Spinal cord (tissue), 10 donors: ENCODE results near the gene THRAP3. TPM values are rescaled to one million over a fixed set of nuclear protein-coding genes. Genes with fewer than 3 reads are reported as not detected.

Experiments used
- DNase-seq, 6 donors: peaks; one replicate each; pipeline versions ENCODE4 v3.0.0 to v3.0.0-alpha.2; 2013 to 2015; ENCODE audit warnings: low spot score in 6 of 6, low read depth in 4 of 6
- H3K27ac ChIP-seq: one replicate; pipeline ENCODE4 v1.5.1; 2013; ENCODE audit warnings: low read depth, low read length, control low read depth
- H3K27me3 ChIP-seq: one replicate; pipeline ENCODE4 v1.6.1; 2013; ENCODE audit warnings: low read length; ENCODE audit not compliant: control insufficient read depth, insufficient read depth
- H3K36me3 ChIP-seq: one replicate; pipeline ENCODE4 v1.6.1; 2013; ENCODE audit warnings: low read length; ENCODE audit not compliant: control insufficient read depth, insufficient read depth
- H3K4me1 ChIP-seq: one replicate; pipeline ENCODE4 v1.6.1; 2013; ENCODE audit warnings: low read length; ENCODE audit not compliant: control insufficient read depth, insufficient read depth
- H3K4me3 ChIP-seq: one replicate; pipeline ENCODE4 v1.5.1; 2013; ENCODE audit warnings: low read depth, low read length, control low read depth
- H3K9me3 ChIP-seq: one replicate; pipeline ENCODE4 v1.6.1; 2013; ENCODE audit warnings: low read length; ENCODE audit not compliant: control insufficient read depth, insufficient read depth
- WGBS: methylation state at CpG from one replicate; pipeline ENCODE4 v1.1.5; 2013; ENCODE audit warnings: missing lambda C conversion rate; ENCODE audit not compliant: insufficient coverage; 5-methylcytosine and 5-hydroxymethylcytosine counted together
- polyA plus RNA-seq, 2 donors: library from polyadenylated mRNA; unstranded; fragments of 120-200 nt; gene quantifications; one replicate each; pipeline ENCODE4 v1.2.1, GENCODE V29; 2013; ENCODE audit not compliant: insufficient read length in 2 of 2
- total RNA-seq, 2 donors: library from RNA; depleted of rRNA in 1 of 2; stranded (reverse); fragments of 120-200 nt in 1 of 2; fragments of >200 nt in 1 of 2; gene quantifications; one replicate each; pipeline versions ENCODE4 v1.2.3 to v1.2.4, GENCODE V29; 2013 to 2014
- donor health status: healthy.

Gene THRAP3
- total and polyA plus RNA-seq, 4 donors = 69.1 to 88.5 (median 77.9) TPM

DNA sequence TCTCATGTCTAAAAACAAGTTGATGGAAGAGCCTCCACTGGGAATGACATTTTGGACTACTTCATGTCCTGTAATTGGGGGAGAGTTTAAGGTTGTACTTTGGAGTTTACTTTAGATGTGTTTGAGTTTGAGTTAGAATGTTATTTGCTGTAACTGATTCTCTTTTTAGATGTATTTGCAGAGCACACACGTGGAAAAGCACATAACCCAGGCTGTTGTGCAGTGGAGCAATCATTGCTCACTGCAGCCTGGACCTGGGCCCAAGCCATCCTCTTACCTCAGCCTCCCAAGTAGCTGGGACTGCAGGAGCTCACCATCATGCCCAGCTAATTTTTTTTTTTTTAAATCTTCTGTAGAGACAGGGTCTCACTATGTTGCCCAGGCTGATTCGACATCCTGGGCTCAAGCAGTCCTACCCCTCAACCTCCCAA is 45.2 kb downstream of the THRAP3 start:
- H3K27me3 ChIP-seq = no peaks in the 10 kb centered on the region

DNA sequence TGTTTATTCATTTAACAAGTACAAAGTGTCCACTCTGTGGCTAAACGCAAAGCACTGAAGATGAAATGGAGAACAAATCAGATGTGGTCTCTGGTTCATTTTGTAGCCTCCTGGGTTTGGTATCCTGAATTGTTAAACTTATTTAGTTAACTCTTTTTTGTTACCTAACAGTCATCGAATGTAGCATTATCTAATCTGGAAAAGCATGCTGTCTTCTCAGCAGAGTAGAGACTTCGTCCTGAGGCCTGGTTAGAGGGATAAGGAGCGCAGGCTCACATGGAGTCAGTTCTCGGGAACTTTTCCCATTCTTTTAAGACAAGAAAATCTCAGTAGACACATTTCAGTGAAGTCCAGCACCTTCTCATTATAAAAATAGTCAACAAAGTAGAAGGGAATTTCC is 48.8 kb downstream of the THRAP3 start:
- Histone ChIP-seq H3K4me3 (no peak overlapping the region), H3K4me1 (no peaks in the 10 kb centered on the region), H3K36me3 (peaks cover 10% of the 10 kb centered on the region), H3K27me3 (no peaks in the 10 kb centered on the region), H3K27ac (no peak overlapping the region), H3K9me3 (no peaks in the 10 kb centered on the region)
- 100% methylated on average over 1 of the region's 5 CpGs for WGBS
- no peak for DNase-seq

More for the DNA sequence above, 45.2 kb downstream of the THRAP3 start:
- peaks cover 6% of the 10 kb centered on the region for H3K36me3 ChIP-seq
- no peaks in the 10 kb centered on the region for H3K9me3 ChIP-seq
- H3K27ac ChIP-seq = no peak overlapping the region
- 60% methylated on average over 1 of the region's 2 CpGs for WGBS
- no peak for DNase-seq
- H3K4me1 ChIP-seq = no peaks in the 10 kb centered on the region
- no peak overlapping the region for H3K4me3 ChIP-seq

DNA sequence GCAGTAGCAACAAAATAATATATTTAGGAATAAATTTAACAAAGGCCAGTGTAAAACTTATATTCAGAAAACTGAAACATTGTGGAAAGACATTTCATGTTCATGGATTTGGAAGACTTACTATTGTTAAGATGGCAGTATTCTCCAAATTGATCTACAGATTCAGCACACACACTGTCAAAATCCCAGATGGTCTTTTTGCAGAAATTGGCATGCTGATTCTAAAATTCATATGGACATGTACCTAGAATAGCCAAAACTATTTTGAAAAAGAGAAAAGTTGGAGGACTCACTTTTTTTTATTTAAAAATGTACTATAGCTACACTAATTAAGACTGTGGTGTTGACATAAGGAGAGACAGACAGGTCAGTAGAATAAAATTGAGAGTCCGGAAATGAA is 50.0 kb downstream of the THRAP3 start:
- peaks cover 10% of the 10 kb centered on the region for H3K36me3 ChIP-seq
- H3K4me1 ChIP-seq = no peaks in the 10 kb centered on the region
- no CpG with 5 or more reads among the region's 1 CpG for WGBS
- H3K27ac ChIP-seq = no peak overlapping the region
- no peaks in the 10 kb centered on the region for H3K9me3 ChIP-seq
- no peaks in the 10 kb centered on the region for H3K27me3 ChIP-seq
- peak in 1 of 6 donors; percentile 70 for DNase-seq
- H3K4me3 ChIP-seq = no peak overlapping the region

DNA sequence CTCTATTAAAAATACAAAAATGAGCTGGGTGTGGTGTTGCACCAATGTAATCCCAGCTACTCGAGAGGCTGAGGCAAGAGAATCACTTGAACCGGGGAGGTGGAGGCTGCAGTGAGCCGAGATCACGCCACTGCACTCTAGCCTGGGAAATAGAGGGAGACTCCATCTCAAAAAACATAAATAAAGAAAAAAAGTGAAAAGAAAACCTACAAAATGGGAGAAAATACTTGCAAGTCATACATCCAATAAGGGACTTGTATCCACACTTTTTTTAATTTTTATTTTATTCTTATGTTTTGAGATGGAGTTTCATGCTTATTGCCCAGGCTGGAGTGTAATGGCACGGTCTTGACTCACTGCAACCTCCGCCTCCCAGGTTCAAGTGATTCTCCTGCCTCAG is 52.4 kb downstream of the THRAP3 start:
- WGBS = no CpG with 5 or more reads among the region's 6 CpGs
- Histone ChIP-seq H3K27me3 (no peaks in the 10 kb centered on the region), H3K9me3 (no peaks in the 10 kb centered on the region), H3K4me1 (no peaks in the 10 kb centered on the region), H3K36me3 (peaks cover 5% of the 10 kb centered on the region), H3K27ac (no peak overlapping the region), H3K4me3 (no peak overlapping the region)
- no peak for DNase-seq

DNA sequence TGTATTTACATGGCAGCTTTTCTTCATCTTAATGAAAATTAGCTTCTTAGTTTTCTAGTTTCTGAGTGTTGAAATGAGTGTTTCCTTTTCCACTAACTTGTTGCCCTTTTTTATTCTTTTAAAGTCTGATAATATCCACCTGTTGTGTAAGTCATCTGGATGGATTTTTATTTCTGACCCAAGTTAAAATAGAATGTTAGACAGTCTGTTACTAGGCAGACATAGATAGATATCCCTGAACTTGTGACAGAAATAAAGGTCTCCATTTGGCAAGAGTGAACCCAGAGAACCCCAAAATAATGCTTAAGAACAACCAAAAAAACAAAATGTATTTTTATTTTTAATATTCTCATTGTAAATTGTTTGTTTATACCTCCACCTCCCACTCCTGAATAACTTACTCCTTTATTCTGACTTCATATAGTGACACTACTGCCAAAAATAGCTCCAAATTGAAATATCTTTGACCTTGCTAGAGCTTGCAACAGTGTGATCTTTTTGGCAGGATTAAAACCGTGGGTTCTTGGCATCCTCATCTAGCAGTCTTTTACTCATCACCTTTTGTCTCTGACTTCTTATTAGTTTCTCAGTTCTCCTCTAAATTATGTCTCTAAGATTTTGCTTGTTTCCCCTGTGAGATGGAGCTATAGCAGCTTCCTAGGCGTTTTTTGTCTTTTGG is 55.0 kb downstream of the THRAP3 start:
- Histone ChIP-seq H3K4me1 (no peaks in the 10 kb centered on the region), H3K9me3 (no peaks in the 10 kb centered on the region), H3K27me3 (no peaks in the 10 kb centered on the region), H3K36me3 (peaks cover 4% of the 10 kb centered on the region), H3K27ac (no peak overlapping the region), H3K4me3 (no peak overlapping the region)
- WGBS = 33% methylated on average over 1 of the region's 2 CpGs
- DNase-seq = no peak

DNA sequence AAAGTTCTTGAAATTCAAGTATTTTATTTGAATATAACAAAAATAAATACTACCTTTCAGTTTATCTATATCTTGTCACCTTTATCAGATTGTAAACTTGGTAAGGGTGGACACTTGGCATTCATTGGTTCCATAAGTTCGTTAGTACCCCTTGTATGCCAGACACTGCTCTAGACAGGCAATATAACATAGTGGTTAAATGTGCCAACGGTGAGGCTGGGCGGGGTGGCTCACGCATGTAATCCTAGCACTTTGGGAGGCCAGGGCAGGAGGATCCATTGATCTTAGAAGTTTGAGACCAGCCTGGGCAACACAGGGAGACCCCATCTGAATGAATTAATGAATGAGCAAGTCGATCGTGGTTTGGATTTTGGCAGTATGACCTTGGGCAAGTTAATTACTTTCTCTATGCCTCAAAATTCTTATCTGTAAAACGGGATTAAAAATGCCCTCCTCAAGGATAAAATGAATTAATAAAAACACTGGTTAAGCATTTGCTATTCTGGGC is 55.6 kb downstream of the THRAP3 start:
- H3K4me3 ChIP-seq = no peak overlapping the region
- no peaks in the 10 kb centered on the region for H3K9me3 ChIP-seq
- no peaks in the 10 kb centered on the region for H3K27me3 ChIP-seq
- no peak for DNase-seq
- peaks cover 1% of the 10 kb centered on the region for H3K36me3 ChIP-seq
- H3K27ac ChIP-seq = no peak overlapping the region
- WGBS = 84% methylated on average over 3 of the region's 7 CpGs
- H3K4me1 ChIP-seq = no peaks in the 10 kb centered on the region

DNA sequence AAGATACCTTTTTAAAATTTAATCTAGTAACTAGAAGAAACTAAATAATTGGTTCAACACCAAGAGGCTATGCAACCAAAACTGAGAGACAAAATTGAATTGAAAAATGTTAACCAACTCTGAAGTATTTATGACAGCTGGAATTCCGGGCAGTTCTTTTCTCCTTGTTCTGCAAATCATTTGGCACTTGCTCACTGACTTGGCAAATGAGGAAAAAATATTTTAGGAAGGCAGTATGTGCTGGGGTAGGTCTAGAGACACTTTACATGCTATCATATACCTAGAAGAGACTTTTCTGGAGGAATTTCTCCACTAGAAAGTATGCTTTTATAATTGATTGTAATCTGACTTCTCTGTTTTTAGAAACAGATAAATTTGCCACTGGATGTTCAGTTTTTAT is 59.8 kb downstream of the THRAP3 start:
- Histone ChIP-seq H3K4me3 (no peak overlapping the region), H3K9me3 (no peaks in the 10 kb centered on the region), H3K36me3 (peaks cover 13% of the 10 kb centered on the region), H3K4me1 (no peaks in the 10 kb centered on the region), H3K27me3 (no peaks in the 10 kb centered on the region), H3K27ac (no peak overlapping the region)
- WGBS = no CpG with 5 or more reads among the region's 1 CpG
- DNase-seq = peak in 1 of 6 donors; percentile 46

DNA sequence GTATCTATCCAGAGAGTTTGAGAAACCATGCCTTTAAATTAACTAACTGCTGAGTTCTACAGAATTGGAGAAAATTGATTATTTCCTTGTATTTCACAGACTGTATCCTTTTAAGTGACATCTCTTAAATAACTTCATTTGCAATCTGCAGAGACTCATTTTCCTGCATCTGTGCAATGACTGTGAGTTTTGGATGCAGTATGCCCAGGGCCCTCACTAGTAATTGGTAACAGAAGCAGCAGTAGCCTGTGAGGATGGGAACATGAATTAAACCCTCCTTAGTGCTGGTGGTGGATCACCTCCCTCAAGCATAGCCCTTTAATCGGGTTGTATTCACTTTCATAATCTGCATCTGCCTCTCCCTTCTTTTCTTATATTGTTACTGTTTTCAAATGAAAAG is 60.3 kb downstream of the THRAP3 start:
- H3K27me3 ChIP-seq = no peaks in the 10 kb centered on the region
- no peaks in the 10 kb centered on the region for H3K4me1 ChIP-seq
- DNase-seq = no peak
- WGBS = no CpG with 5 or more reads among the region's 1 CpG
- no peak overlapping the region for H3K27ac ChIP-seq
- no peak overlapping the region for H3K4me3 ChIP-seq
- no peaks in the 10 kb centered on the region for H3K9me3 ChIP-seq
- H3K36me3 ChIP-seq = peaks cover 17% of the 10 kb centered on the region

DNA sequence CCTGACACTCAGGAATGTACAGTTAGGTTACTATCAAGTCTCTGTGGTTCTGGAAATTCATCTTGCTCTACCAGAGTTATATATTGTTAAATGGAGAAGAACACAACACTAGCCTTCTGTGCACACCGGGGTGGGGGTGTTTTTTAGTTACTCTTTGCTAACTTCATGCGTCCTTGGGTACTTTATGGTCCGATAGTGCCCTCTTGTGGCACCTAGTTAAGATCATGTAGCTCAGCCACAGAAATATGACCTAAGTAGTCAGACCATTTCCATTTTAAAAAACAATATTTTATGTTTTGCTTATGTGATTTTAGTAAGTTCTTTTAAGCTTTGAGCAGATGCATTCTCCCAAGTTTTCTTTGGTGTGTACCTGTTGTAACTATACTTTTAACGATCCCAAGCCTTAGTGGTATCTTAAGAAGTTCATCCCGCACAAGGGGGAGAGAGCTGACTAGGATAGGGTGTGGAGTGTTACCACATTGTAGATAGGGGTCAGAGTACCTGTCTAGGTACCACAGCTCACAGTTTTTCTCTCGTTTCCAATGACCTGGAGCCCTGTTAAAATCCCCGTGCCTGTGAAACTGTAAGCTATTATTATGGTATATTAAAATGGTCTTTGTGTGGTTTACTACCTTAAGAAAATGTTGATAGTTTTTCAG is 61.3 kb downstream of the THRAP3 start:
- Histone ChIP-seq H3K4me1 (no peaks in the 10 kb centered on the region), H3K9me3 (no peaks in the 10 kb centered on the region), H3K36me3 (peaks cover 26% of the 10 kb centered on the region), H3K4me3 (no peak overlapping the region), H3K27ac (no peak overlapping the region), H3K27me3 (no peaks in the 10 kb centered on the region)
- peak; percentile 47 to 93 (median 76) for DNase-seq
- 67% methylated on average over 1 of the region's 7 CpGs for WGBS

DNA sequence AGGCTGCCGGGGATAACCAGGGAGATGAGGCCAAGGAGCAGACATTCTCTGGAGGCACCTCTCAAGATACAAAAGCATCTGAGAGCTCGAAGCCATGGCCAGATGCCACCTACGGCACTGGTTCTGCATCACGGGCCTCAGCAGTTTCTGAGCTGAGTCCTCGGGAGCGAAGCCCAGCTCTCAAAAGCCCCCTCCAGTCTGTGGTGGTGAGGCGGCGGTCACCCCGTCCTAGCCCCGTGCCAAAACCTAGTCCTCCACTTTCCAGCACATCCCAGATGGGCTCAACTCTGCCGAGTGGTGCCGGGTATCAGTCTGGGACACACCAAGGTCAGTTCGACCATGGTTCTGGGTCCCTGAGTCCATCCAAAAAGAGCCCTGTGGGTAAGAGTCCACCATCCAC is 62.6 kb downstream of the THRAP3 start:
- WGBS = 91% methylated on average over 12 of the region's 13 CpGs
- no peaks in the 10 kb centered on the region for H3K9me3 ChIP-seq
- no peaks in the 10 kb centered on the region for H3K4me1 ChIP-seq
- DNase-seq = no peak
- H3K27ac ChIP-seq = no peak overlapping the region
- H3K36me3 ChIP-seq = peaks cover 30% of the 10 kb centered on the region
- no peak overlapping the region for H3K4me3 ChIP-seq
- no peaks in the 10 kb centered on the region for H3K27me3 ChIP-seq
